Vagina (tissue), 2 donors: ENCODE data around the gene MFSD6.

ENCODE experiments used
- POLR2A ChIP-seq, 2 donors: fragments of 450-650 bp; IDR thresholded peaks; one replicate each; pipeline ENCODE4 v1.6.1; 2017; ENCODE audit warnings: antibody characterized with exemption in 2 of 2, mild to moderate bottlenecking in 2 of 2, moderate library complexity in 2 of 2
- POLR2AphosphoS5 ChIP-seq, 2 donors: sonication (generic); formaldehyde crosslinking; IDR thresholded peaks; one replicate each; pipeline ENCODE4 v1.9.0; 2017; ENCODE audit warnings: antibody characterized with exemption in 2 of 2, mild to moderate bottlenecking in 2 of 2, low read depth in 1 of 2; ENCODE audit not compliant: insufficient read depth in 1 of 2
- TF ChIP-seq, protein P1 (sequence below), 3 experiments: fragments of 450-650 bp in 2 of 3; fragments of 200-600 bp in 1 of 3; sonication (generic) in 1 of 3; IDR thresholded peaks; one replicate each; pipeline ENCODE4 v1.5.1; 2017 to 2019; ENCODE audit warnings: antibody characterized with exemption in 3 of 3, mild to moderate bottlenecking in 2 of 3, moderate library complexity in 2 of 3

DNA sequence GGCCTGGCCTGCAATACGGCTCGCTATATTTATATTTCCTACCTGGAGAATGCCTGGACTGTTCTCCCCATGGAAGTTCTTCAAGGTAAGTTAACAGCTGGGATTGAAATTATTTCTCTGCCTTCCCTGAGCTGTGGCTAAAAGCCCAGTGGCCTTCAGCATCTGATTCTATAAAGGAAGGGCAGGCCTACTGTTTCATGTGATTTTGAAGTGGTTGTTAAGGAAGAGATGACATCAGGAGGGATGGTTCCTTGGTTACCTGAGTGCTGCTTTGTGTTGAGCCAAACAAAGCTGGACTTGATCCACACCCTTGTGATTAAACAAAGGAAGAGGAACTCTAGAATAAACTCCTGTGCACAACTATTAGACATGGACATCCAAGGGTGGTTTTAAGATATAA, 61.6 kb downstream of the MFSD6 start:
- TF ChIP-seq, protein P1, sequence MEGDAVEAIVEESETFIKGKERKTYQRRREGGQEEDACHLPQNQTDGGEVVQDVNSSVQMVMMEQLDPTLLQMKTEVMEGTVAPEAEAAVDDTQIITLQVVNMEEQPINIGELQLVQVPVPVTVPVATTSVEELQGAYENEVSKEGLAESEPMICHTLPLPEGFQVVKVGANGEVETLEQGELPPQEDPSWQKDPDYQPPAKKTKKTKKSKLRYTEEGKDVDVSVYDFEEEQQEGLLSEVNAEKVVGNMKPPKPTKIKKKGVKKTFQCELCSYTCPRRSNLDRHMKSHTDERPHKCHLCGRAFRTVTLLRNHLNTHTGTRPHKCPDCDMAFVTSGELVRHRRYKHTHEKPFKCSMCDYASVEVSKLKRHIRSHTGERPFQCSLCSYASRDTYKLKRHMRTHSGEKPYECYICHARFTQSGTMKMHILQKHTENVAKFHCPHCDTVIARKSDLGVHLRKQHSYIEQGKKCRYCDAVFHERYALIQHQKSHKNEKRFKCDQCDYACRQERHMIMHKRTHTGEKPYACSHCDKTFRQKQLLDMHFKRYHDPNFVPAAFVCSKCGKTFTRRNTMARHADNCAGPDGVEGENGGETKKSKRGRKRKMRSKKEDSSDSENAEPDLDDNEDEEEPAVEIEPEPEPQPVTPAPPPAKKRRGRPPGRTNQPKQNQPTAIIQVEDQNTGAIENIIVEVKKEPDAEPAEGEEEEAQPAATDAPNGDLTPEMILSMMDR (IDR thresholded peaks at IDR 0.05), result no peak
- peak in 1 of 2 donors; percentile 79 for TF ChIP-seq POLR2AphosphoS5 (IDR thresholded peaks at IDR 0.05; ENCODE audit: insufficient read depth in 1 of 2, low read depth in 1 of 2)
- no peak for TF ChIP-seq POLR2A (IDR thresholded peaks at IDR 0.05)
